ENCODE measurements around the gene KIAA1671. TPM values are rescaled to one million over a fixed set of nuclear protein-coding genes. Genes with fewer than 3 reads are reported as not detected.
A peak's percentile ranks its signal among the peaks of the same experiment; 100 is the strongest.

KIAA1671 gene
- total RNA-seq, 1 experiment from 2014 or later = 12.8 TPM

DNA sequence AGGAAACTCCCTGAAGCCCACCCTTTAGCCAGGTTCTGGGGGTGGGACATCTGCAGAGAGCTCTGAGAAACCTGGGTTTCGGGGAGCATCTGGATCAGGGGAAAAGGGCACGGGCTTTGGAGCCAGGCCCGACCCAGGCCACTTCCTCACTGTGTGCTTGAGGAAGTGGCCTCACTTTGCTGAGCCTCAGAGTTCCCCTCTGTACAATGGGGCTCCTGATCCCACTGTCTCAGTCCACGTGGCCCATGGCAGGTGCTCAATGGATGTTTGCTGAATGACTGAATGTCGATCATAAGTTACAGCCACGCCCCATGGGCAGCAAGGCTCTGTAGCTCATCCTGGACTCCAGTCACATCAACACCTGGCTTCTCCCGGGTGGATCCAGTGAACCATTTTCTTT is 248.5 kb downstream of the KIAA1671 start:
- Histone ChIP-seq H3K36me3 (ENCODE audit: insufficient read depth, low read length, poor library complexity, severe bottlenecking) (no peaks in the 10 kb centered on the region), H3K9me3 (ENCODE audit: low read depth, low read length, poor library complexity, severe bottlenecking) (no peaks in the 10 kb centered on the region), H3K4me1 (ENCODE audit: insufficient read depth, low read length, poor library complexity, severe bottlenecking) (no peaks in the 10 kb centered on the region), H3K27ac (ENCODE audit: low read depth, low read length, poor library complexity, severe bottlenecking) (no peak overlapping the region), H3K27me3 (replicated peaks; ENCODE audit: insufficient read depth, low read depth, low read length, poor library complexity) (no peaks in the 10 kb centered on the region), H3K4me3 (ENCODE audit: low read depth, low read length, poor library complexity, severe bottlenecking) (no peak overlapping the region)
- no peak for DNase-seq (ENCODE audit: low spot score)
- no TSS peak for BruUV-seq (replicated peaks)
- POLR2A ChIA-PET (ENCODE audit: low non-redundant PET) = no interaction called here
- TF ChIP-seq CTCF (conservative IDR thresholded peaks at IDR 0.05; ENCODE audit: low read depth, low read length) (no peak), EZH2 (IDR thresholded peaks at IDR 0.05; ENCODE audit: borderline replicate concordance, low read depth, low read length, poor library complexity, severe bottlenecking) (no peak)
- intact Hi-C loops (cut with micrococcal nuclease; ENCODE audit: unreplicated experiment) = no loop called here
- CTCF ChIA-PET = no interaction called here

GRCh38 chr22:25201557-25202273 is 249.2 kb downstream of the KIAA1671 start:
- intact Hi-C loops (cut with micrococcal nuclease; ENCODE audit: unreplicated experiment) = loop anchor here (2.0 kb wide), 2 partner anchors 133 to 571 kb away; no protein-coding TSS in a partner anchor
- no TSS peak for BruUV-seq (replicated peaks)
- H3K27ac ChIP-seq (ENCODE audit: low read depth, low read length, poor library complexity, severe bottlenecking) = no peak overlapping the region
- no peak for DNase-seq (ENCODE audit: low spot score)
- H3K36me3 ChIP-seq (ENCODE audit: insufficient read depth, low read length, poor library complexity, severe bottlenecking) = no peaks in the 10 kb centered on the region
- no peak overlapping the region for H3K4me3 ChIP-seq (ENCODE audit: low read depth, low read length, poor library complexity, severe bottlenecking)
- H3K4me1 ChIP-seq (ENCODE audit: insufficient read depth, low read length, poor library complexity, severe bottlenecking) = no peaks in the 10 kb centered on the region
- H3K27me3 ChIP-seq (replicated peaks; ENCODE audit: insufficient read depth, low read depth, low read length, poor library complexity) = no peaks in the 10 kb centered on the region
- CTCF ChIA-PET = interaction anchor here (0.5 to 1.2 kb wide), 2 partner anchors 200 to 517 kb away, joined by 3 read pairs; no protein-coding TSS in a partner anchor
- POLR2A ChIA-PET (ENCODE audit: low non-redundant PET) = no interaction called here
- no peaks in the 10 kb centered on the region for H3K9me3 ChIP-seq (ENCODE audit: low read depth, low read length, poor library complexity, severe bottlenecking)
- TF ChIP-seq CTCF (conservative IDR thresholded peaks at IDR 0.05; ENCODE audit: low read depth, low read length) (no peak), EZH2 (IDR thresholded peaks at IDR 0.05; ENCODE audit: borderline replicate concordance, low read depth, low read length, poor library complexity, severe bottlenecking) (no peak)

GRCh38 chr22:25202290-25202921 is 249.9 kb downstream of the KIAA1671 start:
- Histone ChIP-seq H3K4me3 (ENCODE audit: low read depth, low read length, poor library complexity, severe bottlenecking) (no peak overlapping the region), H3K36me3 (ENCODE audit: insufficient read depth, low read length, poor library complexity, severe bottlenecking) (no peaks in the 10 kb centered on the region), H3K4me1 (ENCODE audit: insufficient read depth, low read length, poor library complexity, severe bottlenecking) (no peaks in the 10 kb centered on the region), H3K9me3 (ENCODE audit: low read depth, low read length, poor library complexity, severe bottlenecking) (no peaks in the 10 kb centered on the region), H3K27ac (ENCODE audit: low read depth, low read length, poor library complexity, severe bottlenecking) (no peak overlapping the region), H3K27me3 (replicated peaks; ENCODE audit: insufficient read depth, low read depth, low read length, poor library complexity) (no peaks in the 10 kb centered on the region)
- peak; percentile 75 for DNase-seq (ENCODE audit: low spot score)
- intact Hi-C loops (cut with micrococcal nuclease; ENCODE audit: unreplicated experiment) = loop anchor here (2.0 kb wide), 2 partner anchors 132 to 570 kb away; no protein-coding TSS in a partner anchor
- CTCF ChIA-PET = interaction anchor here (1.2 kb wide), 1 partner anchor 199 kb away, joined by 3 read pairs; no protein-coding TSS in a partner anchor
- no TSS peak for BruUV-seq (replicated peaks)
- POLR2A ChIA-PET (ENCODE audit: low non-redundant PET) = no interaction called here
- peak; percentile 90 for TF ChIP-seq CTCF (conservative IDR thresholded peaks at IDR 0.05; ENCODE audit: low read depth, low read length)
- no peak for TF ChIP-seq EZH2 (IDR thresholded peaks at IDR 0.05; ENCODE audit: borderline replicate concordance, low read depth, low read length, poor library complexity, severe bottlenecking)

Data from A673 (cell line).